ENCODE results near the gene CAPZA2.

Gene CAPZA2

DNA sequence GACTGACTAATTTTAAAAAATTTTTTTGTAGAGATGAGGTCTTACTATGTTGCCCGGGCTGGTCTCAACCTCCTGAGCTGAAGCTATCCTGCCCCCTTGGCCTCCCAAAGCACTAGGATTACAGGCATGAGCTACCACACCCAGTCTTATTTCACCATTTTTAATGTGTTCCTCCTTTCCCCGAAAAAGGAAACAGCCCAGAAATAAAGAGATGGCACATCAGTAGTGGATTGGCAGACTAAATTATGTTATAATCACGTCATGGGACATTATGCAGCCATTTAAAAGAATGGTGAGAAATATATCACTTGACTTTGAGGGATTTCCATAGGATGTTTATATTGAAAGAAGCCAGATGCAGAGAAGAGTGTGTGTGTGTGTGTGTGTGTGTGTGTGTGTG, 40.5 kb downstream of the CAPZA2 start:
- H3K9ac ChIP-seq: no peak overlapping the region
- H3K4me3 ChIP-seq (IDR thresholded peaks at IDR 0.05; ENCODE audit: insufficient read depth, low read depth, low read length): no peak overlapping the region
- no peaks in the 10 kb centered on the region for H3K27me3 ChIP-seq (ENCODE audit: insufficient read depth, low read depth)
- no peak overlapping the region for H3K27ac ChIP-seq
- H4K20me1 ChIP-seq (ENCODE audit: insufficient read depth): no peaks in the 10 kb centered on the region
- H3K36me3 ChIP-seq (ENCODE audit: insufficient read depth): peaks cover 8% of the 10 kb centered on the region; the same call in 1 of the 2 replicates
- no peaks in the 10 kb centered on the region for H3K4me1 ChIP-seq (ENCODE audit: low read depth, poor library complexity, severe bottlenecking)
- no peak overlapping the region for H2AFZ ChIP-seq (ENCODE audit: low read depth)
- TF ChIP-seq, protein P1, sequence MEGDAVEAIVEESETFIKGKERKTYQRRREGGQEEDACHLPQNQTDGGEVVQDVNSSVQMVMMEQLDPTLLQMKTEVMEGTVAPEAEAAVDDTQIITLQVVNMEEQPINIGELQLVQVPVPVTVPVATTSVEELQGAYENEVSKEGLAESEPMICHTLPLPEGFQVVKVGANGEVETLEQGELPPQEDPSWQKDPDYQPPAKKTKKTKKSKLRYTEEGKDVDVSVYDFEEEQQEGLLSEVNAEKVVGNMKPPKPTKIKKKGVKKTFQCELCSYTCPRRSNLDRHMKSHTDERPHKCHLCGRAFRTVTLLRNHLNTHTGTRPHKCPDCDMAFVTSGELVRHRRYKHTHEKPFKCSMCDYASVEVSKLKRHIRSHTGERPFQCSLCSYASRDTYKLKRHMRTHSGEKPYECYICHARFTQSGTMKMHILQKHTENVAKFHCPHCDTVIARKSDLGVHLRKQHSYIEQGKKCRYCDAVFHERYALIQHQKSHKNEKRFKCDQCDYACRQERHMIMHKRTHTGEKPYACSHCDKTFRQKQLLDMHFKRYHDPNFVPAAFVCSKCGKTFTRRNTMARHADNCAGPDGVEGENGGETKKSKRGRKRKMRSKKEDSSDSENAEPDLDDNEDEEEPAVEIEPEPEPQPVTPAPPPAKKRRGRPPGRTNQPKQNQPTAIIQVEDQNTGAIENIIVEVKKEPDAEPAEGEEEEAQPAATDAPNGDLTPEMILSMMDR (conservative IDR thresholded peaks at IDR 0.05; ENCODE audit: low read depth, low read length): no peak
- H3K4me2 ChIP-seq: no peak overlapping the region
- H3K79me2 ChIP-seq (ENCODE audit: insufficient read depth, low read depth): peaks cover 3% of the 10 kb centered on the region; the same call in 1 of the 2 replicates

DNA sequence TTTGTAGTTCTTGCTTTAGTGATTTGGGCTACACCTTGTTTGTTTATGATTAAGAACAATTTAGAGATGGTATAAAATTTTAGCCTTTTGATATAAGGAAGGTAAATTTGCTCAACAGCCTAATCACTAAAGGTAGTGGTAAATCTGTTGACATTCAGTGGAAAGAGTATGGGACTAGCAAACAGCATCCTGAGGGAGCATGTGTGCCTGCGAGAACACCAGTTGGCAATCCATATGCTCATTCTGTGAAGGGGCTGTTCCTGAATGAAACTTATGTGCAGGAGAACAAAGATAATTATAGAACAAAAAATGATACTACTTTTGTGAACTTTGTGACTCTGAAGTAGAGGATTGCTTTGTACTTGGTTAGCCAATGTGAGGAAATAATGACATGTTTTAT, 44.0 kb downstream of the CAPZA2 start:
- Histone ChIP-seq H3K27ac (no peak overlapping the region), H3K4me2 (no peak overlapping the region), H3K27me3 (ENCODE audit: insufficient read depth, low read depth) (no peaks in the 10 kb centered on the region), H3K4me3 (IDR thresholded peaks at IDR 0.05; ENCODE audit: insufficient read depth, low read depth, low read length) (no peak overlapping the region), H3K79me2 (ENCODE audit: insufficient read depth, low read depth) (peaks cover 3% of the 10 kb centered on the region; the same call in 1 of the 2 replicates), H4K20me1 (ENCODE audit: insufficient read depth) (no peaks in the 10 kb centered on the region), H2AFZ (ENCODE audit: low read depth) (no peak overlapping the region), H3K4me1 (ENCODE audit: low read depth, poor library complexity, severe bottlenecking) (no peaks in the 10 kb centered on the region), H3K36me3 (ENCODE audit: insufficient read depth) (peaks cover 12% of the 10 kb centered on the region; the same call in 1 of the 2 replicates), H3K9ac (no peak overlapping the region)
- TF ChIP-seq, protein P1 (conservative IDR thresholded peaks at IDR 0.05; ENCODE audit: low read depth, low read length): no peak

DNA sequence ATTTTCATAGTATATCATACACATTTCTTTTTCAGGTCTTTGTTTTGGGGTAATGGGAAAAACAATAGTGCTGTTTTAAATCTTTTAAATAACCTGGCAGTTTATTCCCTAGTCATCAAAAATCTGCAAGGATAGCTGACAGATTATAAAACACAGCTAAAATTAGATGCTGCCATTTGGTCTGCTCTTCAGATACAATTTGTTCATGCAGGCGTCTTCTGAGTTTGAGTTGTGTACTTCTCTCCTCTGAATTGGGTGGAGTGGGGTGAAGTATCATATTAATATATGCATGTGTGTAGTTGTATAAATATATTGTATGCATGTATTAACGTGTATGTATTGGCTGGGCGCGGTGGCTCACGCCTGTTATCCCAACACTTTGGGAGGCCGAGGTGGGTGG, 48.0 kb downstream of the CAPZA2 start:
- peaks cover 10% of the 10 kb centered on the region; the same call in 1 of the 2 replicates for H3K36me3 ChIP-seq (ENCODE audit: insufficient read depth)
- no peak overlapping the region for H3K4me2 ChIP-seq
- TF ChIP-seq, protein P1 (conservative IDR thresholded peaks at IDR 0.05; ENCODE audit: low read depth, low read length): no peak
- no peak overlapping the region for H2AFZ ChIP-seq (ENCODE audit: low read depth)
- H3K9ac ChIP-seq: no peak overlapping the region
- H3K27me3 ChIP-seq (ENCODE audit: insufficient read depth, low read depth): no peaks in the 10 kb centered on the region
- H3K79me2 ChIP-seq (ENCODE audit: insufficient read depth, low read depth): no peaks in the 10 kb centered on the region
- H3K27ac ChIP-seq: no peak overlapping the region
- H3K4me1 ChIP-seq (ENCODE audit: low read depth, poor library complexity, severe bottlenecking): no peaks in the 10 kb centered on the region
- no peak overlapping the region for H3K4me3 ChIP-seq (IDR thresholded peaks at IDR 0.05; ENCODE audit: insufficient read depth, low read depth, low read length)
- no peaks in the 10 kb centered on the region for H4K20me1 ChIP-seq (ENCODE audit: insufficient read depth)

DNA sequence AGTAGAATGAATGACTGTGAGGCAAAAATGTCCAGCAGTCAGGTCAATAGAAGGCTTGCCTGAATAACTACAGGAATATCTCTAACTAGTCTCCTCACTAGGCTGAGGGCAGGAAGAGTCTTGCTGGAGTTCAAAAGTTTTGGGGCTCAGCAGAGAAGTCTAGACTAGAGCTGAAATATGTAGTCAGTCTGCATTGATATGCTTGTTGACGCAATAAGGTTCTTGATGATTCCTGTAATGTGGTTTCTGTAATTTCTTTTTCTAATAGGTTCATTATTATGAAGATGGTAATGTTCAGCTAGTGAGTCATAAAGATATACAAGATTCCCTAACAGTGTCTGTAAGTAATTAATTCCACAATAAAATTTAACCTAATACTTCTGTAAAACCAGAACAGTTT, 49.4 kb downstream of the CAPZA2 start:
- TF ChIP-seq, protein P1 (conservative IDR thresholded peaks at IDR 0.05; ENCODE audit: low read depth, low read length): no peak
- Histone ChIP-seq H2AFZ (ENCODE audit: low read depth) (no peak overlapping the region), H3K4me1 (ENCODE audit: low read depth, poor library complexity, severe bottlenecking) (no peaks in the 10 kb centered on the region), H4K20me1 (ENCODE audit: insufficient read depth) (no peaks in the 10 kb centered on the region), H3K36me3 (ENCODE audit: insufficient read depth) (peaks cover 9% of the 10 kb centered on the region; the same call in 1 of the 2 replicates), H3K79me2 (ENCODE audit: insufficient read depth, low read depth) (no peaks in the 10 kb centered on the region), H3K9ac (no peak overlapping the region), H3K27ac (no peak overlapping the region), H3K27me3 (ENCODE audit: insufficient read depth, low read depth) (no peaks in the 10 kb centered on the region), H3K4me2 (no peak overlapping the region), H3K4me3 (IDR thresholded peaks at IDR 0.05; ENCODE audit: insufficient read depth, low read depth, low read length) (no peak overlapping the region)
